Measurements from ENCODE around the gene BICD2.
A peak's percentile ranks its signal among the peaks of the same experiment; 100 is the strongest.

BICD2 gene

GRCh38 chr9:92711844-92712243, 52.8 kb downstream of the BICD2 start:
- no peak for DNase-seq

GRCh38 chr9:92711146-92711545, 53.5 kb downstream of the BICD2 start:
- DNase-seq = no peak

- no peak for DNase-seq
Measured at GRCh38 chr9:92710368-92710767, 54.3 kb downstream of the BICD2 start.

- no peak for DNase-seq
Measured at GRCh38 chr9:92709954-92710353, 54.7 kb downstream of the BICD2 start.

GRCh38 chr9:92709240-92709639, 55.4 kb downstream of the BICD2 start:
- DNase-seq = no peak

- no peak for DNase-seq
Measured at GRCh38 chr9:92707530-92707929, 57.1 kb downstream of the BICD2 start.

GRCh38 chr9:92706218-92706940, 58.3 kb downstream of the BICD2 start:
- no peak for DNase-seq

GRCh38 chr9:92704528-92704927, 60.1 kb downstream of the BICD2 start:
- no peak for DNase-seq

- DNase-seq = no peak
Measured at GRCh38 chr9:92696619-92697018, 68.0 kb downstream of the BICD2 start.

- no peak for DNase-seq
Measured at GRCh38 chr9:92686954-92687353, 77.7 kb downstream of the BICD2 start.

GRCh38 chr9:92685022-92685421, 79.6 kb downstream of the BICD2 start:
- DNase-seq = no peak

GRCh38 chr9:92682269-92682668, 82.4 kb downstream of the BICD2 start:
- DNase-seq = no peak

GRCh38 chr9:92680166-92681119, 84.2 kb downstream of the BICD2 start:
- DNase-seq = no peak

- DNase-seq = no peak
Measured at GRCh38 chr9:92679413-92680165, 85.0 kb downstream of the BICD2 start.

- DNase-seq = no peak
Measured at GRCh38 chr9:92671323-92671722, 93.3 kb downstream of the BICD2 start.

GRCh38 chr9:92669890-92670708, 94.5 kb downstream of the BICD2 start, which contains the start of gene IPPK:
Gene IPPK (minus strand): TSS chr9:92670131. CDS start chr9:92669988, 143 bp downstream.
- DNase-seq = peak; percentile 99

- DNase-seq = peak; percentile 54
Measured at GRCh38 chr9:92669527-92669889, 95.1 kb downstream of the BICD2 start.

- no peak for DNase-seq
Measured at GRCh38 chr9:92668746-92669526, 95.7 kb downstream of the BICD2 start.

GRCh38 chr9:92666912-92667532, 97.6 kb downstream of the BICD2 start:
- DNase-seq = no peak

- no peak for DNase-seq
Measured at GRCh38 chr9:92666236-92666635, 98.4 kb downstream of the BICD2 start.

- DNase-seq = no peak
Measured at GRCh38 chr9:92665836-92666235, 98.8 kb downstream of the BICD2 start.

All from left hindlimb (tissue), 1 donor.